ENCODE data around the gene PRPF38B.
"Not testable (repeated sequence)": the region's sequence is repeated elsewhere in the genome, so short reads cannot be mapped to it uniquely, and the experiment has no call there.

PRPF38B gene

GRCh38 chr1:108691942-108692723 lies at the start of gene PRPF38B:
Gene PRPF38B (plus strand): TSS chr1:108692310. CDS start chr1:108692592, 282 bp downstream.
- DNase-seq (ENCODE audit: low read depth in 2 of 2): peak; percentile 88

- peak; percentile 10 to 17 for DNase-seq (ENCODE audit: low read depth in 2 of 2)
These were observed 48.4 kb upstream of the PRPF38B start for GRCh38 chr1:108643492-108644335.

- DNase-seq (ENCODE audit: low read depth in 2 of 2): peak in 1 of 2 donors; percentile 26
These were observed 47.1 kb upstream of the PRPF38B start for GRCh38 chr1:108644984-108645383.

- no peak for DNase-seq (ENCODE audit: low read depth in 2 of 2)
These were observed 46.4 kb upstream of the PRPF38B start for GRCh38 chr1:108645564-108646184.

- DNase-seq (ENCODE audit: low read depth in 2 of 2): no peak
These were observed 45.9 kb upstream of the PRPF38B start for GRCh38 chr1:108646265-108646647.

- peak; percentile 62 to 64 for DNase-seq (ENCODE audit: low read depth in 2 of 2)
These were observed 45.4 kb upstream of the PRPF38B start for GRCh38 chr1:108646648-108647269.

GRCh38 chr1:108653431-108654105 lies 38.5 kb upstream of the PRPF38B start:
- no peak for DNase-seq (ENCODE audit: low read depth in 2 of 2)

GRCh38 chr1:108657356-108658080 lies 34.6 kb upstream of the PRPF38B start:
- no peak for DNase-seq (ENCODE audit: low read depth in 2 of 2)

GRCh38 chr1:108661030-108661609 lies 31.0 kb upstream of the PRPF38B start, which contains the start of gene HENMT1:
Gene HENMT1 (minus strand): TSS chr1:108661093. CDS start chr1:108659884, 1,209 bp downstream.
- peak; percentile 56 to 57 for DNase-seq (ENCODE audit: low read depth in 2 of 2)

- DNase-seq (ENCODE audit: low read depth in 2 of 2): no peak
These were observed 29.0 kb upstream of the PRPF38B start for GRCh38 chr1:108663074-108663473.

GRCh38 chr1:108664481-108664880 lies 27.6 kb upstream of the PRPF38B start:
- DNase-seq (ENCODE audit: low read depth in 2 of 2): no peak

- no peak for DNase-seq (ENCODE audit: low read depth in 2 of 2)
These were observed 27.0 kb upstream of the PRPF38B start for GRCh38 chr1:108665067-108665466.

- DNase-seq (ENCODE audit: low read depth in 2 of 2): no peak
These were observed 26.3 kb upstream of the PRPF38B start for GRCh38 chr1:108665771-108666170.

- not testable (repeated sequence) for DNase-seq (ENCODE audit: low read depth in 2 of 2)
These were observed 24.7 kb upstream of the PRPF38B start for GRCh38 chr1:108667422-108667821.

GRCh38 chr1:108668777-108669176 lies 23.3 kb upstream of the PRPF38B start:
- DNase-seq (ENCODE audit: low read depth in 2 of 2): no peak

- no peak for DNase-seq (ENCODE audit: low read depth in 2 of 2)
These were observed 22.4 kb upstream of the PRPF38B start for GRCh38 chr1:108669679-108670078.

- no peak for DNase-seq (ENCODE audit: low read depth in 2 of 2)
These were observed 21.9 kb upstream of the PRPF38B start for GRCh38 chr1:108670131-108670773.

- DNase-seq (ENCODE audit: low read depth in 2 of 2): no peak
These were observed 21.0 kb upstream of the PRPF38B start for GRCh38 chr1:108671143-108671542.

GRCh38 chr1:108678706-108679105 lies 13.4 kb upstream of the PRPF38B start:
- no peak for DNase-seq (ENCODE audit: low read depth in 2 of 2)
